HG03039 (cell line): ENCODE results near the gene ZEB2.

Experiments
- ATAC-seq: cut with Tn5 transposase; IDR thresholded peaks from one replicate; pipeline ENCODE4 v1.9.1; 2021; ENCODE audit warnings: mild to moderate bottlenecking, moderate library complexity; ENCODE audit not compliant: unreplicated experiment

The ZEB2 gene

DNA sequence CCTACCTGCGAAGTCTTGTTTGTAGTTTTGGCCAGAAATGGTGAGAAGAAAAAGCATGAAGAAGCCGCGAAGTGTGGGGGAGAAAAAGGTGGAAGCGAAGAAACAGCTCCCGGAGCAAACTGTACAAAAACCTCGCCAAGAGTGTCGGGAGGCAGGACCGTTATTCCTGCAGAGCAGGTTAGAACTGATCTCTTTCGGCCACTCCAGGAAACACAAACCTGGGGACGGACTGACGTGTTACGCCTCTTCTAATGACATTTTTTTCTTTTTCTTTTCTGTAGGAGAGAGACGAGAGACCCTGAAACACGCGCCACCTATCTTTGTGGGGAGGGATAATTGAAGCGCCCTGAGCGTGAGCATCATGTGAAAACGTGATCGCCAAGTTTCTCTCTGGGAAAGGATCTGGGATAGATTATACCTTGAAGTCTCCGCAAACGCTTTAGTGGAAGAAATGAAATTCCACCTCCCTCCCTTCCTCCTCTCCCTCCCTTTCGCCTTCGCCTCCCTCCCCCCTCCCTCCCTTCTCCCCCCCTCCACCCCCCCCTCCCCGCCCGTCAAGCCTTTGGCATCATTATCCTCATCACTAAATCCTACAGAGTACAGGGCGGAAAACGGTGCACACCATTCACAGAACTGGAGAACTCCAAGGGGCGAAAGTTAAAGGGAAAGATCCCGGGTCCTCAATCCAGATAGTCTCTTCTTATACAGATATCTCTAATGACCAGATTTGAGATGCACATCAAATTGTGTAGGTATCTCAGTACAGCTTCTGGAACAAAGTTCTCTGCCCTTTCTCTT is at the start of gene ZEB2:
ZEB2 (minus strand) TSS at position 186 of the 798 bp plus-strand sequence. CDS start 2,769 bp downstream, outside the sequence.
- ATAC-seq, result no peak

DNA sequence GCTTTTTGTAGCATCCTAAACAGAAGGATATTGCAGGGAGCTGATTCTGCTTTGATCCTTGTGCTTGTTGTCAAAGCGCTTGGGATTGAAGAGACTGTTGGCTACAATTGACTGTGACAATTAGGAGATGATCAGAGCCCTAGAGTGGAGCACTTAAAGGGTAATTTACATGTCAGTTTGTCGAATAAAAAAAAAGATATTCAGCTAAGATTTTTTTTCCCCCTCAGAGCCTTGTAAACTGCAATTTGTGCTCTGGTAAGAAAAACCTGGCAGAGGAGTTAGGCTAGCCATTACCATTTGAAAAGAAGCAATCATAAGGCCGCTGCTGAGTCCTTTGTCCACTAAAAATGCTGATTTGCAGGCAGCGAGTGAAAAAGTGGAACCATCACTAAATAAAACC is 47.8 kb upstream of the ZEB2 start:
- ATAC-seq, result no peak

DNA sequence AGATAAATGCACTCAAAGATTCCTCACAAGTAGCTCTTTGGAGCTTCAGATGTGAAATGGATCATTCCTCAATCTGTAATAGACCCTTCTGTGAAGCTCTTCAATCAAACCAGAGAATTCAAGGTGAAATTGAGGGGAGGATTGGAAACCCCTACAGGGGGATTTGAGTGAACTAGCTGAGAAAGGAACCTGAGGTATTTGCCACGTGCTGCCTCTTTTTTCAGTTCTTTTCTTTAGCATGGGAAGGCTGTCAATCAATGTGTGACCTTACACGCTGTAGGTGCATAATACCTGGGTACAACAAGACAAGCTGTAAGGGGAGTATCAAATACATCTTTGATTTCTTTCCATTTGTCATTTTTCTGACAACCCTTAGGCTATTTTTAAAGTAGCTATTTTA is 46.5 kb upstream of the ZEB2 start:
- ATAC-seq, result no peak

DNA sequence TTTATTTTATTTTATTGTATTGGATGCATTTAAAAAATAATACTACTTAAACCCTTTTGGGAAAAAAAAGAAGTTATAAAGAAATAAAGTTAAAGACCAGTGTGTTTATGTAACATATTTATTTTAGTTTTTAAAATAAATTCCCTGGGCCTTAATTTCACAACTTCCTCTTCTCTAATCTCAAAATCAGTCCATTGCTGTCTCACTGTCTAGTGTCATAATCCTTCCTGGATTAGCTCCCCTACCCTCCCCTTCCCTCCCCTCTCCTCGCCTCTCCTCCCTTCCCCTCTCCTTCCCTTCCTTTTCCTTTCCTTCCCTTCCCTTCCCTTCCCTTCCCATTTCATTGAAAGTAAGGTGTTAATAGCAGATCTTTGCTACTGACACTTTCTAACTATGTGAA is 40.3 kb upstream of the ZEB2 start:
- no peak for ATAC-seq

DNA sequence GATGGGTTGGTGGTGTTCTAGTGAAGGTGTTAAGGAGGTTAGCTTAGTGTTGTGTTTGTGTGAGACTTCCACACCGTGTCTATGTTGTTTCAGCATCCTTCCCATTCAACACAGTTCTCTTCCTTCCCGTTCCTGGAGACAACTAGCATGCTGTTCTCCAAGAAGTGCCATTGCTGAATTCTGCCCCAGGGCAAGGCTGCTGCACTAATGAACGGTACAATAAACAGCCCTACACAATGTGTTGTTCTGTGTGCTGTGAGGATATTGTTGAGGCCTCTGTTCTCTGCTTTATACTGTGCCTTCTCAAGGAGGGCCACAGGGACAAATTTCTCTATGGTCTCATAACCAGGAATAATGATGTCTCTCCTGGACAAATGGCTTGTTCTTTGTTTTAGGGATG is 39.8 kb upstream of the ZEB2 start:
- ATAC-seq, result no peak

DNA sequence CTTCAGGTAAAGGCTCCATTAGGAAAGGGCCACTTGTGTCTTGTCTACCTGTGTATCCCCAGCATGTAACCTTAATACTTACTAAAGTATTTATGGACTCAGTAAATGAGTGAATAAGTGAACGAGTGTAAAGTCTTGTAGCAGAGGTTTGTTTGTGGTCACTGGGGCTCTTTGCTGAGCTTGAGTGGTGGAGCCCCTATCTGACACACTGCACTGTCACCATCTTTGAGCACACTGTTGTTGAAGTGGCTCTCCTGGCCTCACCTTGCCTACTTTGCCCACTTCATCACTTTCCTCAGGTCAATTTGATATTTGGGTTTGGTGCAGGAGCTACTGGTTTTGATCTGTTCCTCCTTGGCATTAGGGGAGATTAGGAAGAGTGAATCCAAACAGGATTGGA is 39.3 kb upstream of the ZEB2 start:
- ATAC-seq, result no peak

DNA sequence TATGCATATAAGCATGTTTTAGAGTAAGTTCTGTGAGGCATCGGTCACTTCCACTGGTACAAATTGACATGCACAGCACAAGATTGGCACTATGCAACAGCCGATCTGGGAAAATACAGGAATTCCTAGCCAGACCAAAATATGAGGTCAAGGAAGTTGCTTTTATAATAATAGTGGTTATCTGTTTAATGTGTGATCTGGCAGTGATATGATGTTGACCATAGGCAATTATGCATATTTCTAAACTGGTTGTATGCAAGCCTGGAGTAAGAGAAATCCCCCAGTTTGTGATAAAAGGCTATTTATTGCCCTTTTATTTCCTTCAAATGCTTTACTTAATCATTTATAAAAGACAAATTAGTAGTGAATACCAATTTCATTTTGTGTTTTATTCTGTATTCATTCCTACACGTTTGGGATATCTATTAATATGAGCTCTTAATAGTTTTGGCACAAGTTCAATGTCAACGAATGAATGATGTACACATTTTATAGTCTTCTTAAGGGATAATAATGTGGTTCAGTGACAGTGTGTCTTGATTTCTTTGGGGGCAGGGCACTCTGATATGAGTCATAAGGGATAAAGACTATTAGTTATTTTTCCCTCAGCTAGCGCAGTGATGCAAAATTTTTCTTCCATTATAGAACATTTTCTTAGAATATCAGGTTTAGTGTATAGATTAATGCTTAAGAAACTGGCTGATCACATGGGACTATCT is 34.7 kb upstream of the ZEB2 start:
- ATAC-seq, result no peak

DNA sequence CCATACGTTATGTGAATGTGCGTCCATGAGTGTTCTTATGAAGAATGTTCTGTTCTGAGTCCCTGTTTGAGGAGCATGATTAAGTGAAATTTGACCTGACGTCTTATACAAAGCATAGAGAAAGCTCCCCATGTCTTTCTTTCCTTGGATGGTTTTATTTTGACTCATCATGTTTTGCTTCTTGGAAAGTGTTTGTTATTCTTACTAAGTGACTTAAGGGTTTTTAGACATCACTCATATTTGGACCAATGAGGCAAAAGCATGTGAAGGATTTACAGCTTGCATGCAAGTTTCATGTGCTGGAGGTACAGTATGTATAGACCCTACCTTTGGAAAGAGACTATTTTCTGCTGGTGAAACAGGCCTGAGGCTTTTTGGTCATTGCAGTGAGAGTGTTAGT is 33.5 kb upstream of the ZEB2 start:
- ATAC-seq, result no peak

DNA sequence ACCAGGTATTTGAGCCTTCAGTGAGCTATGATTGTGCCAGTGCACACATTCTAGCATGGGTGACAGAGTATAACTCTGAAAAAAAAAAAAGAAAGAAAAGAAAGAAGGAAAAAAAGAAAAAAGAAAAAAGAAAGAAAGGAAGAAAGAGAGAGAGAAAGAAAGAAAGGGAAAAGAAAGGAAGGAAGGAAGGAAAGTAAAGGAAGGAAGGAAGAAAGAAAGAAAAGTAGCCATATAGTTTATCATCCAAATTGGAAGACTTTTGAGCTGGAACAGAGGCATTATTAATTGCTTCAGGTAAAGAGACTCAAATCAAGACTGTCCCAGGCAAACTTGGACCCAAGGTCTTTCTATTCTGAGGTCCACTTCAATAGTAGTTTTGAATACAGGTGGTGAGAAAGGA is 32.9 kb upstream of the ZEB2 start:
- no peak for ATAC-seq

DNA sequence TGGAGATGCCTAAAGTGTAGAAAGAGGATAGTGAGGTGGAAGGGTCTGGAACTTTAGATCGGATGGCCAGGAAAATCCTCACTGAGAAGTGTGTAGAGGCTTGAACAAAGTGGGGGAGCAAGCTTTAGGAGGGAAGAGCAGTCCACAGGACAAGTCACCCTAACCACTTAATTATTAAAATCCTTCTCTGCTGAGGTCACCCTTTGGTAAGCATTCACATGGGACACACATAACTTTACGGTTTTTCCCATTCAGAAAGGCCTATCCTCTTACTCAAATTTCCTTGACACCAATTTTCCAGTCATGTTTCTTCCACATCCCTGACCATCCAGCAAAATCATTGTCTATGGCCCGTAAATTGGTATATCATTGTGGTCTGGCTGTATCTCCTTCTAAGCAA is 31.0 kb upstream of the ZEB2 start:
- ATAC-seq, result no peak

DNA sequence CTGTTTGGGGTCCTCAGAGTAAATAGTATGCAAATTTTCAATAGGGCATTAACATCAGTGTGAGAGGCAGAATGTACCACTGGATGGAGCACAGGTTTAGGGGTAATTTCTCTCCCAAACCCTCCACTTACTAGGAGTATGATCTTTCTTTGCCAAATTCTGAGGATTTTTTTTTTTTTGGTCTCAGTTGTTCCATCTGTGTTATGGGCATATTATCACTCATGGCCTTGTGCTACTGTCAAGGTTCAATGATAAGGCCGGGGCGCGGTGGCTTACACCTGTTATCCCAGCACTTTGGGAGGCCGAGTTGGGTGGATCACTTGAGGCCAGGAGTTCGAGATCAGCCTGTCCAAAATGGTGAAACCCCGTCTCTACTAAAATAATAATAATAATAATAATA is 30.2 kb upstream of the ZEB2 start:
- no peak for ATAC-seq

DNA sequence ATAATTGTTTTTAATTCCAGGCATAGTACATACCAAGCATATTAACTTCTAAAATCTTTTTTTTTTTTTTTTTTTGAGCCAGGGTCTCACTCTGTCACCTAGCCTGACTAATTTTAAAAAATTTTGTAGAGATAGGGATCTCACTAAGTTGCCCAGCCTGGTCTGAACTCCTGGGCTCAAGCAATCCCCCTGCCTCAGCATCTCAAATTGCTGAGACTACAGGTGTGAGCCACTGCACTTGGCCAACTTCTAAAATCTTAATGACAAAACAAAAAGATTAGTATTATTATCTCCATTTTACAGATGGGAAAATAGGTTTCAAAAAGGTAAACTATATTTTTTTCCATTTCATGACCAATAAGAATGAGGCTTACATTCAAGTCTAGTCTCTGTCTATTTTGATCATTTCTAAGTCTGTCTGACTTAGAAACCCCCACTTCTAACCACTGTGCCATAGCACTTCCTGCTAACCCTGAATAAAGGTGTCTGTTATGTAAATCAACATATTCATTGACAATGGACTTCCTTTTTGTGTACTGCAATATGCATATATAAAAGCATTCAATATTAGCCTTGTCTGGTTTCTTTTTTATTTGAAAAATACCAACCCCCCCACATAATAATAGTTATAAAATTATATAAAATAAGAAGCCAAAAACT is 28.7 kb upstream of the ZEB2 start:
- ATAC-seq, result no peak

DNA sequence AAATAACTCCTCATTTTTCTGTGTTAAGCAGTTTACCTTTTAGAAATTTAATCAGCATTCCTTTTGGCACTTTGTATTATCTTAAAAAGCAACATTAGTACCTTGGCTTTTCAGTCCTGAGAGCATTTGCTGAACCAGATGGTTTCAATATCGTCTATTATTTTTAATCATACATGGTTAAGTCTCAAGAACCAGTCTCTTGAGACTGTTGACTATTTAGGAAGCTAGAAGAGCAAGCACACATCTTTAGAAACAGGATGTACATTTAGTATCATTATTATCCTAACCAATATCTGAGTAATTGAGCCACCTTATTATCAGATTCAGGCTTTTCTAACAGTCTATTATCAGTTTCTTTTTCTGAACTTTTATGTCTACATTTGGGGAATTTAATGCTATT is 28.2 kb upstream of the ZEB2 start:
- ATAC-seq, result no peak

DNA sequence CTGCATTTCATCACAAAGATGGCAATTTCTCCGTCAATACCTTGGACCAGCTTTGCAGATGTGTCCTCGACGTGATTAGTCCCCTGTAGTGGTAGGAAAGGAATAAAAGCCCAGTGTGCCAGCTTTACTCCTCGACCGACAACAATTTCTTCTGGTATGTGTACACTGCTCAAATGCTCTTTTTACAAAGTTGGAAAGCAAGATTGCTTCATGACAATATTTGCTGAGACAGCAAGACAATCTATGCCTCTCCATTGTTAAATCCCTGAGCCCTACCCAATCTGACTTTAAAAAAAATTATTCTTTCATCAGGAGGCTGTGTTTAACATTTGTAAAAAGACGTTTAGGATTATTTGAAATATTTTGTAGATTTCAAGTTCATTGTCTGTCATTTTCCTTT is 27.6 kb upstream of the ZEB2 start:
- ATAC-seq, result no peak

DNA sequence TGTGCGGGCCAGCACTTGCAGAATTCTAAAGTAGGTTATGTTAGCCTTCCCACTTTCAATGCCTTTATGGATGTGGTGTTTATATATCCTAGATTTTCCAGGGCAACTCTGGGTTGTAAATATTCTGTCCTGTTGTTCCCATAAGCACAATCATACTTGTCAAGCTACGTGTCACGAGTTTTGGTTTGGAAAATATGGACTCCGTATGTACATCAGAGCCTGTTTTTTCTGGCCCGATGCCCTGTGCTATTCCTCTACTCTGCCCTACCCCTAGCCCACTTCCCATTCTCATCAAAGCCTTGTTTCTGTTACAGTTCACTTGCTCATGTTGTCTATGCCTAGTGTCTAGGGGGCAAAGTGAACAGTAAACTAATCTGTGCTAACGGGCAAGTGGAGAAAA is 27.0 kb upstream of the ZEB2 start:
- ATAC-seq, result no peak

DNA sequence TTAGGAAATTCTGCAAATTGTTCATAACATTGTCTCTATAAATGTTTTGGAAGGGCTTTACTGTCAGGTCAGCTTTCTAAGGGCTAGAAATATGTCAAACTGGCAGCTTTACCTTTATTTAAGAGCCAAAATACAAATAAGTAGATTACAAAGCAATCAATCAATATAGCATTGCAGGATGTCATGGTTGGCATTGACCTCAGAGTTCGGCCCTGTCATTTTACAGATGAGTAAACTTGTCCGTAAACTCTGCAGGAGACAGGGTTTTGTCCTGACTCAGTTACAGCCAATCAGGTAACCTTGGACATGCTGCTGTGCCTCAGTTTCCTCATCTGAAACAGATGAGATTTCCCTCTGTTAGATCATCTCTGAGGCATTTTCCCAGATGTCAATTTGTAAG is 25.9 kb upstream of the ZEB2 start:
- no peak for ATAC-seq

DNA sequence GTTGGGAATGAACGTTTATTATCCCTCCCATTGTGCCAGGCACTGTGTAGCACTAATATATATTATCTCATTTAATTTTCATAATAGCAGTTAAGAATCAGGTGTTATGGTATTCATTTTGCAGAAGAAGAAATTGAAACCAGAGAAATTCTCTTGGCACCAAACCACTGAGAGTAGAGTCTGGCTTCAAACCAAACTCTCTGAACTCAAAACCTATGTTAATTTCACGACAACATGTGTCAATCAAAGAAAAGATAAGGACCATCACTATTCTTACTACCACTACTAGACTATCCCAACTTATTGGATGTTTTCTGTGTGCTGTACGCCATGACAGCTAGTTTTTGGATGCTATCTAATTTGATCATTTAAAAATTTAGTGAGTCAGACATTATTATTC is 24.1 kb upstream of the ZEB2 start:
- no peak for ATAC-seq

DNA sequence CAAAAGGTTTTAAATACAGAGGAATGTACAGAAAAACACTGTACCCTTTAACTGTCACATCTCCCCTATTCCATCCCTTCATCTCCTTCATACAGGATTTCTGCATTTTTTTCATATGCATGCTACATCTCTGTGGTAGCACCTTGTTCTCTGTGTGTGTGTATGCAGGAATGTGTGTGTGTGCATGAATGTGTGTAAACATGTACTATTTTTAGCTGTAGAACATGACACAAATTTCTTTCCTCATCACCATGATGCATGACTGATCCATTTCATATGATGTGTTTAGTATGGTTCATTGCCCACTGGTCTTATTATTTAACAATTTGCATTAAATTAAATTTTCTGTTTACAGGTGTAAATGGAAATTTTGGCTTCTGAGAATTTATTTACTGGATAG is 21.5 kb upstream of the ZEB2 start:
- ATAC-seq, result no peak

DNA sequence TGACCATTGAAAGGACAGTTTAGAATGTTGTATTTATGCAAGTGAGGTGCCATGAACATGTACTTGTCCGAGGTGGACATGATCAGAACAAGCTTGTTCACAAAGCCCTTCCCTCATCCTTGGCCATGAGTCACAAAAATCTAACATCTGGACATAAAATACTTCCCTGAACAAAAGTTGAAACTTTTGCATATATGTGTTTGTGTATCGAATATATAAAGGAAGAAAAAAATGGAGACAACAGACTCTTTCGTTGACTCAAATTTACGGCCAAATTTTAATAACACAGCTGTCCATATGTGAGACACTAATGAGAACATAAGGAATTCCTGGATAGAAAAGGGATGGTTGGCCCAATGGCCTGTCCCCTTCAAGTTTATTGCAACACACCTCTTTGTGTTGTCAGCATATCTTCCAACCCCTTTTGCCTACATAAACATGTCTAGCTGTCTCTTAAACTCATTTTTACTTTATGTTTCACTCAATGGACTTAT is 19.4 kb upstream of the ZEB2 start:
- no peak for ATAC-seq

DNA sequence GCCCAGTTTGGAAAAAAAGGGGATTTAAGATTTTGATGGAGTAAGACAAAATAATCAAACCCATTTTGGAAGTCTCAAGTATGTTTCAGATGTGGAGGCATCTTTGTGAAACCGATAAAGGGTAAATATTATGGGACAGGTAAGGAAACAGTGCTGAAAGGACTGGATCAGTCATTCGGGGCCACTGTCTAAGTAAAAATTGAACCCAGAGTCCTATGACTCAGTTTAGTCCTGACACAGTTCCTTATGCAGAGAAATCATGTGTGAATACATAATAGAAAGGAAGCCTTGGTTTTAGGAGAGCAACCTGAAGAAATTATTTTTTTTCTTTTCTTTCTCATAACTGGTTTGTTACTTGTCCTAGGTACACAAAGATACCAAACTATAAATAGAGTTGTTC is 15.4 kb upstream of the ZEB2 start:
- ATAC-seq, result no peak

DNA sequence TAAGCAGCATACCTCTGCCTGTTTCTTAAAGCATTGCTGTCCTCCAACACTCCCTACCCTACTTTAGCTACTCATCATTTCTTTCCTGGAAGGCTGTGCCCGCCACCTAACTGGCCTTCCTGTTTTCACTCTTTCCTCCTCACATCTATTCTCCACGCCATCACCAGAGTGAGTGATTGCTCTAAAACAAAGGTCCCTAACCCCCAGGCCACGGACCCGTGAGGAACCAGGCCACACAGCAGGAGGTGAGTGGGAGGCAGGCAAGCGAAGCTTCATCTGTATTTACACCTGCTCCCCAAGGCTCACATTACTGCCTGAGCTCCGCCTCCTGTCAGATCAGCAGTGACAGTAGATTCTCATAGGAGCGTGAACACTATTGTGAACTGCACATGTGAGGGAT is 13.3 kb upstream of the ZEB2 start:
- no peak for ATAC-seq

DNA sequence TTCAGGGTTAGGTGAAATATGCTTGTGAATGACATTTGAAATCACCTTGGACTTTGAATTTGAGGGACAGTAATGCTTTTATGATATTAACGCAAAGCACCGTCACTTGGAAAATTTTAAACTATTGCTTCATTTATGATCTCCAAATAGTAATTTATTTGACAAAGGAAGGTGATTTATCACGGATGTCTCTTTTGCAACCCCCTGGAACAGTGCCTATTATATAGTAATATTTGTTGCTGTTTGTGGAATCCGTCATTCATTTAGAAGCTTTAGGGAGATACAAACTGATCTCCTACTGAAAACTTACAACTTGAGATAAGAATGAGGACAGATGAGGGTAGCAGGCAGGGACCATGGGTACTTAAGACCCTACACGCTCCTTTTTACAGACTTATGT is 10.7 kb upstream of the ZEB2 start:
- ATAC-seq, result no peak
